Activated B cell treated with CpG ODN at 0.5 μM for 24 hours (primary cell): ENCODE results near the gene CCNB3. TPM values are rescaled to one million over a fixed set of nuclear protein-coding genes. Genes with fewer than 3 reads are reported as not detected.

Experiments
- ATAC-seq: fragments of 200-7000 bp; cut with Tn5 transposase; one replicate; pipeline ENCODE4 v1.10.0; 2021; ENCODE audit warnings: low read depth, mild to moderate bottlenecking, moderate library complexity
- CTCF ChIA-PET: fragments of 350-600 bp; sonication (Branson Sonifier 250); formaldehyde crosslinking; loops from one replicate; lab custom pipeline; 2021; ENCODE audit warnings: antibody characterized with exemption; lab: Charles Lee
- POLR2A ChIA-PET: fragments of 350-600 bp; sonication (Branson Sonifier 250); formaldehyde crosslinking; loops from one replicate; lab custom pipeline; 2021; ENCODE audit warnings: antibody characterized with exemption; lab: Charles Lee
- DNase-seq: peaks from one replicate; pipeline ENCODE4 v3.0.0; 2022
- H3K27ac Mint-ChIP-seq: one replicate; pipeline ENCODE4 v1.8.0; 2020; ENCODE audit warnings: mixed read lengths
- H3K27me3 Mint-ChIP-seq: one replicate; pipeline ENCODE4 v1.8.0; 2021; ENCODE audit warnings: mixed read lengths
- H3K36me3 Mint-ChIP-seq: one replicate; pipeline ENCODE4 v1.8.0; 2021; ENCODE audit warnings: low read depth, mixed read lengths
- H3K4me1 Mint-ChIP-seq: one replicate; pipeline ENCODE4 v1.8.0; 2021; ENCODE audit warnings: mixed read lengths
- H3K4me3 Mint-ChIP-seq: one replicate; pipeline ENCODE4 v1.8.0; 2020; ENCODE audit warnings: mild to moderate bottlenecking, mixed read lengths
- H3K9me3 Mint-ChIP-seq: one replicate; pipeline ENCODE4 v1.8.0; 2020; ENCODE audit warnings: mixed read lengths
- intact Hi-C: fragments of 100-400 bp; cut with micrococcal nuclease; formaldehyde crosslinking; loops from one replicate; pipeline ENCODE4 v1.15.1; 2024
- total RNA-seq: library from RNA; stranded (reverse); gene quantifications from 2 replicates; pipeline ENCODE4 v1.2.3, GENCODE V29; 2022
- TF ChIP-seq, protein P1 (sequence below): fragments of 200-600 bp; IDR thresholded peaks from one replicate; pipeline ENCODE4 v1.8.0; 2022; ENCODE audit warnings: antibody characterized with exemption, mild to moderate bottlenecking

CCNB3 gene
- total RNA-seq, 1 donor from 2014 or later, result 1.4 TPM

- TF ChIP-seq, protein P1, sequence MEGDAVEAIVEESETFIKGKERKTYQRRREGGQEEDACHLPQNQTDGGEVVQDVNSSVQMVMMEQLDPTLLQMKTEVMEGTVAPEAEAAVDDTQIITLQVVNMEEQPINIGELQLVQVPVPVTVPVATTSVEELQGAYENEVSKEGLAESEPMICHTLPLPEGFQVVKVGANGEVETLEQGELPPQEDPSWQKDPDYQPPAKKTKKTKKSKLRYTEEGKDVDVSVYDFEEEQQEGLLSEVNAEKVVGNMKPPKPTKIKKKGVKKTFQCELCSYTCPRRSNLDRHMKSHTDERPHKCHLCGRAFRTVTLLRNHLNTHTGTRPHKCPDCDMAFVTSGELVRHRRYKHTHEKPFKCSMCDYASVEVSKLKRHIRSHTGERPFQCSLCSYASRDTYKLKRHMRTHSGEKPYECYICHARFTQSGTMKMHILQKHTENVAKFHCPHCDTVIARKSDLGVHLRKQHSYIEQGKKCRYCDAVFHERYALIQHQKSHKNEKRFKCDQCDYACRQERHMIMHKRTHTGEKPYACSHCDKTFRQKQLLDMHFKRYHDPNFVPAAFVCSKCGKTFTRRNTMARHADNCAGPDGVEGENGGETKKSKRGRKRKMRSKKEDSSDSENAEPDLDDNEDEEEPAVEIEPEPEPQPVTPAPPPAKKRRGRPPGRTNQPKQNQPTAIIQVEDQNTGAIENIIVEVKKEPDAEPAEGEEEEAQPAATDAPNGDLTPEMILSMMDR, result no peak
- ATAC-seq (no peak), DNase-seq (no peak)
- H3K9me3 Mint-ChIP-seq, result no peaks in the 10 kb centered on the region
- H3K36me3 Mint-ChIP-seq, result no peaks in the 10 kb centered on the region
- CTCF ChIA-PET, result no interaction called here
- H3K4me1 Mint-ChIP-seq, result no peaks in the 10 kb centered on the region
- H3K27ac Mint-ChIP-seq, result no peak overlapping the region
- POLR2A ChIA-PET, result no interaction called here
- intact Hi-C loops, result no loop called here
- no peak overlapping the region for H3K4me3 Mint-ChIP-seq
- no peaks in the 10 kb centered on the region for H3K27me3 Mint-ChIP-seq
Observed at GRCh38 chrX:50393902-50394301, 189.3 kb downstream of the CCNB3 start.

Other genes with a start within 250 kb of the CCNB3 start
- gene AKAP4, start 3.8 kb upstream of the CCNB3 start, total RNA-seq, result not detected in 2 replicates